GM23338 (cell line): ENCODE results near the gene TMEM60. TPM values are rescaled to one million over a fixed set of nuclear protein-coding genes. Genes with fewer than 3 reads are reported as not detected.
"Not testable (repeated sequence)": the region's sequence is repeated elsewhere in the genome, so short reads cannot be mapped to it uniquely, and the experiment has no call there.

Experiments
- ATAC-seq: fragments of 200-7000 bp; cut with Tn5 transposase; 3 replicates; pipeline ENCODE4 v1.9.1; 2020
- DNase-seq: peaks from one replicate; pipeline ENCODE4 v3.0.0-alpha.2; 2015; ENCODE audit warnings: low spot score
- H2AFZ ChIP-seq: fragments of 200-600 bp; sonication (generic); 2 replicates; pipeline ENCODE4 v1.8.0; 2016; ENCODE audit warnings: antibody characterized with exemption, mild to moderate bottlenecking, moderate library complexity
- H3F3A ChIP-seq: fragments of 200-600 bp; sonication (generic); replicated peaks from 2 replicates; pipeline ENCODE4 v1.8.0; 2017; ENCODE audit warnings: antibody characterized with exemption, mixed run types, low read depth
- H3K27ac ChIP-seq: fragments of 200-600 bp; sonication (generic); 2 replicates; pipeline ENCODE4 v1.6.1; 2016; ENCODE audit warnings: low read depth
- H3K27me3 ChIP-seq: fragments of 200-600 bp; sonication (generic); 2 replicates; pipeline ENCODE4 v1.8.0; 2016; ENCODE audit warnings: mild to moderate bottlenecking, mixed run types, moderate library complexity; ENCODE audit not compliant: insufficient read depth
- H3K36me3 ChIP-seq: fragments of 200-600 bp; sonication (generic); 2 replicates; pipeline ENCODE4 v1.8.0; 2016; ENCODE audit warnings: mild to moderate bottlenecking; ENCODE audit not compliant: insufficient read depth
- H3K4me1 ChIP-seq: fragments of 200-600 bp; sonication (generic); 2 replicates; pipeline ENCODE4 v1.8.0; 2016; ENCODE audit warnings: mild to moderate bottlenecking, moderate library complexity; ENCODE audit not compliant: insufficient read depth
- H3K4me2 ChIP-seq: fragments of 200-600 bp; sonication (generic); 2 replicates; pipeline ENCODE4 v1.7.1; 2017; ENCODE audit warnings: mixed run types
- H3K4me3 ChIP-seq: fragments of 200-600 bp; sonication (generic); 2 replicates; pipeline ENCODE4 v1.6.1; 2016; ENCODE audit warnings: mixed run types
- H3K79me2 ChIP-seq: fragments of 200-600 bp; sonication (generic); replicated peaks from 2 replicates; pipeline ENCODE4 v1.8.0; 2017; ENCODE audit warnings: mild to moderate bottlenecking; ENCODE audit not compliant: insufficient read depth
- H3K9me2 ChIP-seq: fragments of 200-600 bp; sonication (generic); 2 replicates; pipeline ENCODE4 v1.8.0; 2017; ENCODE audit not compliant: insufficient read depth
- H4K20me1 ChIP-seq: fragments of 200-600 bp; sonication (generic); replicated peaks from 2 replicates; pipeline ENCODE4 v1.8.0; 2017; ENCODE audit warnings: mild to moderate bottlenecking; ENCODE audit not compliant: insufficient read depth
- H3K27ac Mint-ChIP-seq: 2 replicates; pipeline ENCODE4 v1.8.0; 2020; ENCODE audit warnings: inconsistent platforms, mild to moderate bottlenecking, moderate library complexity, mixed read lengths
- H3K27me3 Mint-ChIP-seq: 3 replicates; pipeline ENCODE4 v1.8.0; 2022; ENCODE audit warnings: low read depth, mild to moderate bottlenecking, moderate library complexity, mixed read lengths, inconsistent platforms; ENCODE audit not compliant: insufficient read depth, poor library complexity
- H3K36me3 Mint-ChIP-seq: 3 replicates; pipeline ENCODE4 v1.8.0; 2021; ENCODE audit warnings: low read depth, mild to moderate bottlenecking, inconsistent platforms, moderate library complexity, mixed read lengths
- H3K4me1 Mint-ChIP-seq: 3 replicates; pipeline ENCODE4 v1.8.0; 2020; ENCODE audit warnings: mild to moderate bottlenecking, inconsistent platforms, mixed read lengths
- H3K4me3 Mint-ChIP-seq: 3 replicates; pipeline ENCODE4 v1.8.0; 2021; ENCODE audit warnings: moderate library complexity, mild to moderate bottlenecking, inconsistent platforms, mixed read lengths
- H3K9me3 Mint-ChIP-seq: 3 replicates; pipeline ENCODE4 v1.8.0; 2020; ENCODE audit warnings: moderate library complexity, mild to moderate bottlenecking, inconsistent platforms, mixed read lengths
- CREB1 ChIP-seq: fragments of 250-450 bp; sonication (Bioruptor Pico); IDR thresholded peaks from 2 replicates; pipeline ENCODE4 v1.5.0; 2020; ENCODE audit warnings: low read depth, mild to moderate bottlenecking, moderate library complexity
- EZH2 ChIP-seq: fragments of 200-600 bp; sonication (generic); IDR thresholded peaks from one replicate; pipeline ENCODE4 v1.8.0; 2017; ENCODE audit warnings: antibody characterized with exemption, mild to moderate bottlenecking, low read depth; ENCODE audit not compliant: unreplicated experiment
- EZH2phosphoT487 ChIP-seq: fragments of 200-600 bp; sonication (generic); IDR thresholded peaks from one replicate; pipeline ENCODE4 v1.8.1; 2018; ENCODE audit warnings: antibody characterized with exemption; ENCODE audit not compliant: unreplicated experiment
- NANOG ChIP-seq: IDR thresholded peaks from 2 replicates; pipeline ENCODE4 v1.6.1; 2016; ENCODE audit warnings: antibody characterized with exemption, borderline replicate concordance
- POLR2AphosphoS5 ChIP-seq: IDR thresholded peaks from 2 replicates; pipeline ENCODE4 v1.6.1; 2016; ENCODE audit warnings: antibody characterized with exemption, low read depth
- REST ChIP-seq: IDR thresholded peaks from one replicate; pipeline ENCODE4 v1.6.1; 2018; ENCODE audit warnings: antibody characterized with exemption; ENCODE audit not compliant: unreplicated experiment
- STAT1 ChIP-seq: IDR thresholded peaks from one replicate; pipeline ENCODE4 v1.6.1; 2016; ENCODE audit warnings: antibody characterized with exemption; ENCODE audit not compliant: unreplicated experiment
- ZNF114 ChIP-seq: fragments of 250-450 bp; sonication (Bioruptor Pico); IDR thresholded peaks from 2 replicates; pipeline ENCODE4 v1.5.0; 2020; ENCODE audit warnings: mild to moderate bottlenecking, moderate library complexity
- ZNF331 ChIP-seq: fragments of 250-450 bp; sonication (Bioruptor Pico); IDR thresholded peaks from 2 replicates; pipeline ENCODE4 v1.5.0; 2020; ENCODE audit warnings: low read depth, mild to moderate bottlenecking, moderate library complexity
- polyA plus RNA-seq: library from polyadenylated mRNA; unstranded; fragments of >200 nt; fragmentation: Nextera tagmentation; extraction: Ambion mirVana; gene quantifications from 2 replicates; pipeline ENCODE4 v1.2.1, GENCODE V29; 2016
- total RNA-seq: library from RNA; depleted of rRNA; stranded (reverse); fragments of >200 nt; shearing (Covaris generic); gene quantifications from 2 replicates; pipeline ENCODE4 v1.2.3, GENCODE V29; 2014
- TF ChIP-seq, protein P1 (sequence below): IDR thresholded peaks from 2 replicates; pipeline ENCODE4 v1.6.1; 2016; ENCODE audit warnings: antibody characterized with exemption
- TF ChIP-seq, protein P2 (sequence below), 2 experiments: fragments of 200-600 bp in 1 of 2; sonication (generic) in 1 of 2; conservative IDR thresholded peaks; 2 replicates each; pipeline versions ENCODE4 v1.5.1 to v1.6.1; 2016 to 2017; ENCODE audit warnings: antibody characterized with exemption in 2 of 2, low read depth in 2 of 2, mild to moderate bottlenecking in 2 of 2, moderate library complexity in 1 of 2

The TMEM60 gene
- total and polyA plus RNA-seq, 2 experiments from 2014 or later, result 29.5 to 68.2 TPM

DNA sequence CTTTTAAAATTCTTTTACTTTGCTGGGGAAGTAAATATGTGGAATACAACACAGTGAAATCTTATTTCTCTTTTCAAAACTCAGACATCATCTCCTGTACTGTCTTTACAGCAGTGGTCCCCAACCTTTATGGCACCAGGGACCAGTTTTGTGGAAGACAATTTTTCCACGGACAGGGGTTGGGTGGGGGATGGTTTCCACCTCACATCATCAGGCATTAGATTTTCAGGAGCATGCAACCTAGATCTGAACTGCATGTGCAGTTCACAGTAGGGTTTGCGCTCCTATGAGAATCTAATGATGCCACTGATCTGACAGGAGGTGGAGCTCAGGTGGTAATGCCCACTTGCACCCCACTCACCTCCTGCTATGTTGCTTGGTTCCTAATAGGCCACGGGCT is 12.2 kb downstream of the TMEM60 start:
- H3K36me3 ChIP-seq, result no peaks in the 10 kb centered on the region
- no peak overlapping the region for H2AFZ ChIP-seq
- no peaks in the 10 kb centered on the region for H3F3A ChIP-seq
- peaks cover 7% of the 10 kb centered on the region for H3K27me3 Mint-ChIP-seq
- ATAC-seq (no peak), DNase-seq (no peak)
- H3K79me2 ChIP-seq, result no peaks in the 10 kb centered on the region
- H4K20me1 ChIP-seq, result no peaks in the 10 kb centered on the region
- H3K9me2 ChIP-seq, result no peaks in the 10 kb centered on the region
- peaks cover 32% of the 10 kb centered on the region for H3K36me3 Mint-ChIP-seq
- H3K4me2 ChIP-seq, result no peak overlapping the region
- no peak overlapping the region for H3K4me3 ChIP-seq
- H3K27ac Mint-ChIP-seq, result no peak overlapping the region
- no peak for TF ChIP-seq EZH2phosphoT487
- TF ChIP-seq CREB1 (CRISPR knock-in tag), result no peak
- no peak for TF ChIP-seq STAT1
- TF ChIP-seq, protein P1, sequence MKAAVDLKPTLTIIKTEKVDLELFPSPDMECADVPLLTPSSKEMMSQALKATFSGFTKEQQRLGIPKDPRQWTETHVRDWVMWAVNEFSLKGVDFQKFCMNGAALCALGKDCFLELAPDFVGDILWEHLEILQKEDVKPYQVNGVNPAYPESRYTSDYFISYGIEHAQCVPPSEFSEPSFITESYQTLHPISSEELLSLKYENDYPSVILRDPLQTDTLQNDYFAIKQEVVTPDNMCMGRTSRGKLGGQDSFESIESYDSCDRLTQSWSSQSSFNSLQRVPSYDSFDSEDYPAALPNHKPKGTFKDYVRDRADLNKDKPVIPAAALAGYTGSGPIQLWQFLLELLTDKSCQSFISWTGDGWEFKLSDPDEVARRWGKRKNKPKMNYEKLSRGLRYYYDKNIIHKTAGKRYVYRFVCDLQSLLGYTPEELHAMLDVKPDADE, result no peak
- no peak for TF ChIP-seq EZH2
- no peak for TF ChIP-seq ZNF114
- TF ChIP-seq REST, result no peak
- no peak for TF ChIP-seq POLR2AphosphoS5
- TF ChIP-seq ZNF331, result no peak
- TF ChIP-seq, protein P2, sequence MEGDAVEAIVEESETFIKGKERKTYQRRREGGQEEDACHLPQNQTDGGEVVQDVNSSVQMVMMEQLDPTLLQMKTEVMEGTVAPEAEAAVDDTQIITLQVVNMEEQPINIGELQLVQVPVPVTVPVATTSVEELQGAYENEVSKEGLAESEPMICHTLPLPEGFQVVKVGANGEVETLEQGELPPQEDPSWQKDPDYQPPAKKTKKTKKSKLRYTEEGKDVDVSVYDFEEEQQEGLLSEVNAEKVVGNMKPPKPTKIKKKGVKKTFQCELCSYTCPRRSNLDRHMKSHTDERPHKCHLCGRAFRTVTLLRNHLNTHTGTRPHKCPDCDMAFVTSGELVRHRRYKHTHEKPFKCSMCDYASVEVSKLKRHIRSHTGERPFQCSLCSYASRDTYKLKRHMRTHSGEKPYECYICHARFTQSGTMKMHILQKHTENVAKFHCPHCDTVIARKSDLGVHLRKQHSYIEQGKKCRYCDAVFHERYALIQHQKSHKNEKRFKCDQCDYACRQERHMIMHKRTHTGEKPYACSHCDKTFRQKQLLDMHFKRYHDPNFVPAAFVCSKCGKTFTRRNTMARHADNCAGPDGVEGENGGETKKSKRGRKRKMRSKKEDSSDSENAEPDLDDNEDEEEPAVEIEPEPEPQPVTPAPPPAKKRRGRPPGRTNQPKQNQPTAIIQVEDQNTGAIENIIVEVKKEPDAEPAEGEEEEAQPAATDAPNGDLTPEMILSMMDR (conservative IDR thresholded peaks at IDR 0.05; ENCODE audit: low read depth in 2 of 2), result no peak
- TF ChIP-seq NANOG, result no peak
- no peaks in the 10 kb centered on the region for H3K4me1 ChIP-seq
- no peak overlapping the region for H3K4me3 Mint-ChIP-seq
- H3K9me3 Mint-ChIP-seq, result peaks cover 22% of the 10 kb centered on the region
- H3K27ac ChIP-seq, result no peak overlapping the region
- H3K4me1 Mint-ChIP-seq, result no peaks in the 10 kb centered on the region
- no peaks in the 10 kb centered on the region for H3K27me3 ChIP-seq

- not testable (repeated sequence) for H3K27ac Mint-ChIP-seq, H3K27ac ChIP-seq, H3K27me3 Mint-ChIP-seq, H3K36me3 ChIP-seq, ATAC-seq, H3K79me2 ChIP-seq, H2AFZ ChIP-seq, H3K4me2 ChIP-seq, H3K4me1 Mint-ChIP-seq, H3K4me3 Mint-ChIP-seq, H3K4me3 ChIP-seq, H4K20me1 ChIP-seq, H3K4me1 ChIP-seq, H3K9me2 ChIP-seq, DNase-seq, H3K27me3 ChIP-seq, H3F3A ChIP-seq
- peaks cover 38% of the 10 kb centered on the region for H3K36me3 Mint-ChIP-seq
- H3K9me3 Mint-ChIP-seq, result peaks cover 22% of the 10 kb centered on the region
Measured at GRCh38 chr7:77784426-77784825, 13.8 kb downstream of the TMEM60 start.
